Peyer's patch (tissue), 4 donors: ENCODE measurements around the gene C16orf96.

Experiments used
- CTCF ChIP-seq, 6 experiments: fragments of 450-650 bp in 4 of 6; fragments of 200-600 bp in 2 of 6; sonication (generic) in 1 of 6; IDR thresholded peaks; one replicate each; pipeline ENCODE4 v1.5.1; 2017 to 2019; ENCODE audit warnings: antibody characterized with exemption in 6 of 6, mild to moderate bottlenecking in 3 of 6, moderate library complexity in 1 of 6
- POLR2A ChIP-seq, 2 donors: fragments of 450-650 bp; IDR thresholded peaks; one replicate each; pipeline ENCODE4 v1.5.1; 2017; ENCODE audit warnings: antibody characterized with exemption in 2 of 2, mild to moderate bottlenecking in 2 of 2, moderate library complexity in 2 of 2

GRCh38 chr16:4515611-4516233 is 40.4 kb upstream of the C16orf96 start:
- no peak for TF ChIP-seq CTCF (IDR thresholded peaks at IDR 0.05)
- no peak for TF ChIP-seq POLR2A (IDR thresholded peaks at IDR 0.05)
